T-helper 17 cell (primary cell): ENCODE results near the gene ARHGAP23. TPM values are rescaled to one million over a fixed set of nuclear protein-coding genes. Genes with fewer than 3 reads are reported as not detected.
"Not testable (repeated sequence)": the region's sequence is repeated elsewhere in the genome, so short reads cannot be mapped to it uniquely, and the experiment has no call there.

ENCODE experiments used
- ATAC-seq: fragments of 150-1000 bp; cut with Tn5 transposase; 2 replicates; pipeline ENCODE4 v1.10.0; 2021; ENCODE audit warnings: mild to moderate bottlenecking, moderate library complexity
- DNase-seq, 3 donors: peaks; one replicate each; pipeline versions ENCODE4 v3.0.0 to v3.0.0-alpha.2; 2020 to 2021
- H3K9me3 ChIP-seq: one replicate; pipeline ENCODE4 v1.7.0; 2013; ENCODE audit warnings: low read length, mild to moderate bottlenecking; ENCODE audit not compliant: control insufficient read depth, poor library complexity, severe bottlenecking
- H3K27ac Mint-ChIP-seq: one replicate; pipeline ENCODE4 v1.8.0; 2022; ENCODE audit warnings: mild to moderate bottlenecking, moderate library complexity, mixed read lengths
- H3K27me3 Mint-ChIP-seq: one replicate; pipeline ENCODE4 v1.8.0; 2022; ENCODE audit warnings: mixed read lengths
- H3K36me3 Mint-ChIP-seq: one replicate; pipeline ENCODE4 v1.8.0; 2022; ENCODE audit warnings: low read depth, mixed read lengths
- H3K4me1 Mint-ChIP-seq: one replicate; pipeline ENCODE4 v1.8.0; 2022; ENCODE audit warnings: mild to moderate bottlenecking, mixed read lengths
- H3K4me3 Mint-ChIP-seq: one replicate; pipeline ENCODE4 v1.8.0; 2022; ENCODE audit warnings: mild to moderate bottlenecking, moderate library complexity, mixed read lengths
- total RNA-seq, 4 donors: library from RNA in 2 of 4; stranded (reverse) in 2 of 4; gene quantifications; one replicate each; pipeline ENCODE4 v1.2.3 and lab custom pipeline; 2022 to 2026

Gene ARHGAP23
- total RNA-seq, 2 donors from 2014 or later = 0.39 to 0.47 TPM

- Mint-ChIP-seq H3K36me3 (peaks cover 2% of the 10 kb centered on the region), H3K4me3 (peak overlapping the region; percentile 79), H3K27me3 (peaks cover 35% of the 10 kb centered on the region), H3K4me1 (peaks cover 14% of the 10 kb centered on the region), H3K27ac (peak overlapping the region; percentile 51)
- ATAC-seq (no peak), DNase-seq (no peak)
- H3K9me3 ChIP-seq = no peaks in the 10 kb centered on the region
Observed at GRCh38 chr17:38427160-38427949, 909 bp upstream of the ARHGAP23 start.

GRCh38 chr17:38428643-38429371 lies 543 bp downstream of the ARHGAP23 start:
- no peak for DNase-seq
- Mint-ChIP-seq H3K27ac (no peak overlapping the region), H3K36me3 (peaks cover 2% of the 10 kb centered on the region), H3K27me3 (peaks cover 21% of the 10 kb centered on the region), H3K4me1 (peaks cover 11% of the 10 kb centered on the region), H3K4me3 (peak overlapping the region; percentile 79)
- peak; percentile 25 for ATAC-seq
- no peaks in the 10 kb centered on the region for H3K9me3 ChIP-seq

GRCh38 chr17:38429476-38430100 lies 1.3 kb downstream of the ARHGAP23 start:
- peak overlapping the region; percentile 79 for H3K4me3 Mint-ChIP-seq
- peaks cover 11% of the 10 kb centered on the region for H3K4me1 Mint-ChIP-seq
- DNase-seq = no peak
- ATAC-seq = no peak
- peak overlapping the region; percentile 2 for H3K27ac Mint-ChIP-seq
- H3K36me3 Mint-ChIP-seq = peaks cover 2% of the 10 kb centered on the region
- no peaks in the 10 kb centered on the region for H3K9me3 ChIP-seq
- peaks cover 16% of the 10 kb centered on the region for H3K27me3 Mint-ChIP-seq

GRCh38 chr17:38430316-38430715 lies 2.1 kb downstream of the ARHGAP23 start:
- peaks cover 2% of the 10 kb centered on the region for H3K36me3 Mint-ChIP-seq
- H3K4me1 Mint-ChIP-seq = peaks cover 9% of the 10 kb centered on the region
- peak overlapping the region; percentile 79 for H3K4me3 Mint-ChIP-seq
- H3K27ac Mint-ChIP-seq = peak overlapping the region; percentile 2
- peaks cover 9% of the 10 kb centered on the region for H3K27me3 Mint-ChIP-seq
- DNase-seq (no peak), ATAC-seq (no peak)
- H3K9me3 ChIP-seq = no peaks in the 10 kb centered on the region

- peaks cover 5% of the 10 kb centered on the region for H3K27me3 Mint-ChIP-seq
- ATAC-seq (no peak), DNase-seq (no peak)
- peaks cover 2% of the 10 kb centered on the region for H3K36me3 Mint-ChIP-seq
- H3K27ac Mint-ChIP-seq = peak overlapping the region; percentile 60
- no peak overlapping the region for H3K4me3 Mint-ChIP-seq
- peaks cover 7% of the 10 kb centered on the region for H3K4me1 Mint-ChIP-seq
- no peaks in the 10 kb centered on the region for H3K9me3 ChIP-seq
Observed at GRCh38 chr17:38430822-38431221, 2.6 kb downstream of the ARHGAP23 start.

GRCh38 chr17:38431346-38432145 lies 3.3 kb downstream of the ARHGAP23 start:
- H3K9me3 ChIP-seq = no peaks in the 10 kb centered on the region
- Mint-ChIP-seq H3K4me1 (peaks cover 7% of the 10 kb centered on the region), H3K4me3 (no peak overlapping the region), H3K27ac (peak overlapping the region; percentile 60), H3K27me3 (peaks cover 5% of the 10 kb centered on the region), H3K36me3 (peaks cover 2% of the 10 kb centered on the region)
- ATAC-seq (no peak), DNase-seq (no peak)

- H3K36me3 Mint-ChIP-seq = no peaks in the 10 kb centered on the region
- ATAC-seq (no peak), DNase-seq (no peak)
- no peaks in the 10 kb centered on the region for H3K9me3 ChIP-seq
- peaks cover 2% of the 10 kb centered on the region for H3K4me1 Mint-ChIP-seq
- H3K4me3 Mint-ChIP-seq = no peak overlapping the region
- H3K27me3 Mint-ChIP-seq = no peaks in the 10 kb centered on the region
- H3K27ac Mint-ChIP-seq = no peak overlapping the region
Observed at GRCh38 chr17:38434178-38434665, 6.0 kb downstream of the ARHGAP23 start.

GRCh38 chr17:38435795-38436194 lies 7.5 kb downstream of the ARHGAP23 start:
- H3K4me1 Mint-ChIP-seq = no peaks in the 10 kb centered on the region
- DNase-seq (no peak), ATAC-seq (no peak)
- H3K4me3 Mint-ChIP-seq = no peak overlapping the region
- no peaks in the 10 kb centered on the region for H3K27me3 Mint-ChIP-seq
- H3K27ac Mint-ChIP-seq = no peak overlapping the region
- no peaks in the 10 kb centered on the region for H3K9me3 ChIP-seq
- no peaks in the 10 kb centered on the region for H3K36me3 Mint-ChIP-seq

- Mint-ChIP-seq H3K27me3 (no peaks in the 10 kb centered on the region), H3K27ac (no peak overlapping the region), H3K36me3 (no peaks in the 10 kb centered on the region), H3K4me1 (no peaks in the 10 kb centered on the region), H3K4me3 (no peak overlapping the region)
- H3K9me3 ChIP-seq = no peaks in the 10 kb centered on the region
- no peak for ATAC-seq
- DNase-seq = no peak
Observed at GRCh38 chr17:38436386-38436785, 8.1 kb downstream of the ARHGAP23 start.

- ATAC-seq, H3K27me3 Mint-ChIP-seq, H3K4me3 Mint-ChIP-seq, H3K36me3 Mint-ChIP-seq, H3K4me1 Mint-ChIP-seq, H3K27ac Mint-ChIP-seq, DNase-seq, H3K9me3 ChIP-seq: not testable (repeated sequence)
Observed at GRCh38 chr17:38437313-38437712, 9.0 kb downstream of the ARHGAP23 start.

GRCh38 chr17:38439436-38439835 lies 11.2 kb downstream of the ARHGAP23 start:
- DNase-seq (no peak), ATAC-seq (no peak)
- Mint-ChIP-seq H3K36me3 (no peaks in the 10 kb centered on the region), H3K4me1 (peaks cover 3% of the 10 kb centered on the region), H3K4me3 (no peak overlapping the region), H3K27me3 (peaks cover 12% of the 10 kb centered on the region), H3K27ac (no peak overlapping the region)
- H3K9me3 ChIP-seq = no peaks in the 10 kb centered on the region

- no peak overlapping the region for H3K27ac Mint-ChIP-seq
- peaks cover 3% of the 10 kb centered on the region for H3K4me1 Mint-ChIP-seq
- no peak for DNase-seq
- ATAC-seq = no peak
- peaks cover 13% of the 10 kb centered on the region for H3K27me3 Mint-ChIP-seq
- no peaks in the 10 kb centered on the region for H3K9me3 ChIP-seq
- H3K36me3 Mint-ChIP-seq = no peaks in the 10 kb centered on the region
- H3K4me3 Mint-ChIP-seq = no peak overlapping the region
Observed at GRCh38 chr17:38440614-38441397, 12.5 kb downstream of the ARHGAP23 start.
